HG02840 (cell line): ENCODE measurements around the gene C2CD4D.
A peak's percentile ranks its signal among the peaks of the same experiment; 100 is the strongest.

Experiments used
- ATAC-seq: cut with Tn5 transposase; IDR thresholded peaks from one replicate; pipeline ENCODE4 v1.9.1; 2021; ENCODE audit warnings: mild to moderate bottlenecking, moderate library complexity, moderate number of reproducible peaks; ENCODE audit not compliant: unreplicated experiment, low FRiP score

The C2CD4D gene

GRCh38 chr1:151799179-151800022, 40.2 kb downstream of the C2CD4D start:
- no peak for ATAC-seq

- no peak for ATAC-seq
Measured at GRCh38 chr1:151798571-151798970, 41.0 kb downstream of the C2CD4D start.

GRCh38 chr1:151790940-151791651, 48.5 kb downstream of the C2CD4D start:
- ATAC-seq, result peak; percentile 4

- ATAC-seq, result peak; percentile 91
Measured at GRCh38 chr1:151790071-151790939, 49.3 kb downstream of the C2CD4D start, which contains the start of gene TDRKH. Gene TDRKH, minus strand, starts transcription at chr1:151790500. Its CDS starts 7,478 bp downstream, at chr1:151783022.
